MM.1S (cell line): ENCODE data around the gene SERPINB8.
A peak's percentile ranks its signal among the peaks of the same experiment; 100 is the strongest.

ENCODE experiments used
- DNase-seq: peaks from one replicate; pipeline ENCODE4 v3.0.0-alpha.2; 2015
- H2AFZ ChIP-seq: fragments of 300-600 bp; sonication (generic); 2 replicates; pipeline ENCODE4 v1.6.0; 2016; ENCODE audit warnings: antibody characterized with exemption, low read length
- H3F3A ChIP-seq: fragments of 300-600 bp; sonication (generic); 2 replicates; pipeline ENCODE4 v1.6.1; 2016; ENCODE audit warnings: mild to moderate bottlenecking, antibody characterized with exemption, low read length, moderate library complexity, mixed read lengths; ENCODE audit not compliant: insufficient read depth
- H3K27ac ChIP-seq: fragments of 300-600 bp; sonication (generic); 2 replicates; pipeline ENCODE4 v1.5.1; 2016; ENCODE audit warnings: mild to moderate bottlenecking, low read length
- H3K27me3 ChIP-seq: fragments of 300-600 bp; sonication (generic); replicated peaks from 2 replicates; pipeline ENCODE4 v1.6.0; 2016; ENCODE audit warnings: low read length; ENCODE audit not compliant: insufficient read depth
- H3K36me3 ChIP-seq: fragments of 300-600 bp; sonication (generic); replicated peaks from 2 replicates; pipeline ENCODE4 v1.6.1; 2016; ENCODE audit warnings: mild to moderate bottlenecking, low read length, mixed read lengths; ENCODE audit not compliant: insufficient read depth
- H3K4me1 ChIP-seq: fragments of 300-600 bp; sonication (generic); 2 replicates; pipeline ENCODE4 v1.6.1; 2016; ENCODE audit warnings: low read length, mixed read lengths
- H3K4me2 ChIP-seq: fragments of 300-600 bp; sonication (generic); 2 replicates; pipeline ENCODE4 v1.6.0; 2016; ENCODE audit warnings: low read depth, low read length
- H3K4me3 ChIP-seq: fragments of 300-600 bp; sonication (generic); 2 replicates; pipeline ENCODE4 v1.5.1; 2016; ENCODE audit warnings: low read length, mixed read lengths
- H3K79me2 ChIP-seq: fragments of 300-600 bp; sonication (generic); 2 replicates; pipeline ENCODE4 v1.6.1; 2016; ENCODE audit warnings: mixed run types, low read length, mixed read lengths
- H3K9ac ChIP-seq: fragments of 300-600 bp; sonication (generic); 2 replicates; pipeline ENCODE4 v1.6.1; 2016; ENCODE audit warnings: low read length, mixed read lengths
- H3K9me2 ChIP-seq: fragments of 300-600 bp; sonication (generic); replicated peaks from 2 replicates; pipeline ENCODE4 v1.6.1; 2016; ENCODE audit warnings: mild to moderate bottlenecking, low read length, mixed read lengths; ENCODE audit not compliant: insufficient read depth
- H3K9me3 ChIP-seq: fragments of 300-600 bp; sonication (generic); replicated peaks from 2 replicates; pipeline ENCODE4 v1.6.1; 2016; ENCODE audit warnings: mild to moderate bottlenecking, low read length, mixed read lengths; ENCODE audit not compliant: insufficient read depth
- H4K20me1 ChIP-seq: fragments of 300-600 bp; sonication (generic); 2 replicates; pipeline ENCODE4 v1.6.1; 2016; ENCODE audit warnings: mild to moderate bottlenecking, low read length, moderate library complexity, mixed read lengths; ENCODE audit not compliant: insufficient read depth
- EZH2 ChIP-seq: fragments of 300-600 bp; sonication (generic); optimal IDR thresholded peaks from 2 replicates; pipeline ENCODE3; 2017; ENCODE audit warnings: low read depth, mild to moderate bottlenecking, antibody characterized with exemption, low read length, mixed read lengths
- EZH2phosphoT487 ChIP-seq: fragments of 300-600 bp; sonication (generic); IDR thresholded peaks from 2 replicates; pipeline ENCODE4 v1.6.1; 2018; ENCODE audit warnings: antibody characterized with exemption, low read length
- TF ChIP-seq, protein P1 (sequence below): fragments of 300-600 bp; sonication (generic); IDR thresholded peaks from 2 replicates; pipeline ENCODE4 v1.5.1; 2016; ENCODE audit warnings: antibody characterized with exemption, low read length, mixed read lengths

Gene SERPINB8

DNA sequence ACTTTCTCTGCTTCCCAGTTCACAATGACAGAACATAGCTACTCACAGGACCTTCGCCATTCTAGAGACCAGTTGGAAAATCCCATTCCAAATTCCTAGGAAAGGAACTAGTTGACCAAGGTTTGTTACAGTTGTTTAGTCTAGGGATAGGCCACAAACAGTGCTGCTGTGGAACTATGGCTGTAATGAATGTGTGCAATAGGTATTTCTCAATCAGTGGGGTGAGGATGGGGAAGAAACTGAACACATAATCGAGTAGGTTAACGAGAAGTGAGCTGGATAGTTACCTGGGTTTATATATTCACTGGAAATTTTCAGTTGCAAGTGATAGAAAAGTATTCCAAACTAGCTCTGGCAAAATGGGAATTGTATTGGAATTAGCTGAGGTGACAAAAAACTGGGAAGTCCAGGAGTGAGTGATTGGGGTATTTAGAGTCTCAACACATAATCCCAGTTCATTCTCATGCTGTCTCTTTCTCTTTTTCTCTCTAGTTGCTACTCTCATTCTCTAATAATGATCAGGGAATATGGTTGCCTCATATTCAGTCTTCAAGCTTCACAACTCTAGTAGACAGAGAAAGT, 39.0 kb upstream of the SERPINB8 start:
- no peaks in the 10 kb centered on the region for H3K36me3 ChIP-seq
- H2AFZ ChIP-seq, result no peak overlapping the region
- H4K20me1 ChIP-seq, result no peaks in the 10 kb centered on the region
- no peaks in the 10 kb centered on the region for H3K27me3 ChIP-seq
- no peak overlapping the region for H3K9ac ChIP-seq
- H3K79me2 ChIP-seq, result no peaks in the 10 kb centered on the region
- no peak overlapping the region for H3K4me2 ChIP-seq
- no peaks in the 10 kb centered on the region; the same call in 1 of the 2 replicates for H3K9me3 ChIP-seq
- H3K4me3 ChIP-seq, result no peak overlapping the region
- no peaks in the 10 kb centered on the region for H3K4me1 ChIP-seq
- TF ChIP-seq, protein P1, sequence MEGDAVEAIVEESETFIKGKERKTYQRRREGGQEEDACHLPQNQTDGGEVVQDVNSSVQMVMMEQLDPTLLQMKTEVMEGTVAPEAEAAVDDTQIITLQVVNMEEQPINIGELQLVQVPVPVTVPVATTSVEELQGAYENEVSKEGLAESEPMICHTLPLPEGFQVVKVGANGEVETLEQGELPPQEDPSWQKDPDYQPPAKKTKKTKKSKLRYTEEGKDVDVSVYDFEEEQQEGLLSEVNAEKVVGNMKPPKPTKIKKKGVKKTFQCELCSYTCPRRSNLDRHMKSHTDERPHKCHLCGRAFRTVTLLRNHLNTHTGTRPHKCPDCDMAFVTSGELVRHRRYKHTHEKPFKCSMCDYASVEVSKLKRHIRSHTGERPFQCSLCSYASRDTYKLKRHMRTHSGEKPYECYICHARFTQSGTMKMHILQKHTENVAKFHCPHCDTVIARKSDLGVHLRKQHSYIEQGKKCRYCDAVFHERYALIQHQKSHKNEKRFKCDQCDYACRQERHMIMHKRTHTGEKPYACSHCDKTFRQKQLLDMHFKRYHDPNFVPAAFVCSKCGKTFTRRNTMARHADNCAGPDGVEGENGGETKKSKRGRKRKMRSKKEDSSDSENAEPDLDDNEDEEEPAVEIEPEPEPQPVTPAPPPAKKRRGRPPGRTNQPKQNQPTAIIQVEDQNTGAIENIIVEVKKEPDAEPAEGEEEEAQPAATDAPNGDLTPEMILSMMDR, result no peak
- TF ChIP-seq EZH2, result no peak
- no peak for TF ChIP-seq EZH2phosphoT487
- no peaks in the 10 kb centered on the region for H3F3A ChIP-seq
- no peak for DNase-seq
- no peak overlapping the region for H3K27ac ChIP-seq
- no peaks in the 10 kb centered on the region for H3K9me2 ChIP-seq

DNA sequence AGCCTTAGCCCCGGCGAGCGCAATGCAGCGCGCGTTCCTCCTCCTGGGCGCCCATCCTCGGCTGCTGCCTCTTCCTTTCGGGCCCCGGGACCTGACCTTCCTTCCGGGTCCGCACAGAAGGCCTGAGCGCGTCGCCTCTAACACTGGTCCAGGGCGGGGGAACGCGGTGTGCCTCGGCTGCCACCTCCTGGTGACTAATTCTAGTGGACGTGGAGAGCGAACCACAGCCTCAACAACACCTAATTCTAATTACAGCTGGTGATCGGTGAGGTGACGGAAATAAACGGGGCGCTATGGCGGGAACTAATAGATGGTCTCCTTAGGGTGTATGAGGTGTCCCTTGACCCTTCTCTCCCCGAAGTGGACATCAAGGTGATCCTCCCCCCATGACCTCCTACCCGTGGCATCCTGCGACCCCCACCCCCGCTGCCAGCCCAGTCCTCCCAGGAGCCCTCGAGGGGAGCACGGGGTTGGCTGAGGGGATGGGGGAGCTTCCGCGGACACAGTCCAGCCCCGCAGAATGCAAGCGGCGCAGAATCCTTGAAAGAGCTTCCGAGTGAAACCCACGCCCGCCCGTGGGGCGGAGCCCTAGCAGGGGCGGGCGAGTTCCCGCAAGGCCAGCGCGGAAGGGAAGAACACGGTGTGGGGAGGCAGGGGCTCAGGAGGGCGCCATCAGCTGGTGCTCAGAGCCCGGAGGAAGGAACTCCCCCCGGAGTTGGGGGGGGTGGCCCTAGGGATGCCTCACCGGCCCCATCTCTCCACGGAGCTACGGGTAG, 33.5 kb upstream of the SERPINB8 start:
- peak; percentile 84 for DNase-seq
- Histone ChIP-seq H3K4me2 (peak overlapping the region; percentile 98), H3K9ac (peak overlapping the region; percentile 64), H3K4me3 (peak overlapping the region; percentile 76), H3K27ac (peak overlapping the region; percentile 31; the same call in 1 of the 2 replicates), H3K27me3 (no peaks in the 10 kb centered on the region), H2AFZ (peak overlapping the region; percentile 100), H3K79me2 (no peaks in the 10 kb centered on the region), H3K9me2 (no peaks in the 10 kb centered on the region), H3K36me3 (no peaks in the 10 kb centered on the region), H3F3A (peaks cover 15% of the 10 kb centered on the region; the same call in 1 of the 2 replicates), H4K20me1 (no peaks in the 10 kb centered on the region), H3K4me1 (0 out of 2 replicates have a peak, but pooled peaks cover 3% of the 10 kb centered on the region), H3K9me3 (no peaks in the 10 kb centered on the region)
- TF ChIP-seq, protein P1, result peak; percentile 73
- TF ChIP-seq EZH2, result no peak

DNA sequence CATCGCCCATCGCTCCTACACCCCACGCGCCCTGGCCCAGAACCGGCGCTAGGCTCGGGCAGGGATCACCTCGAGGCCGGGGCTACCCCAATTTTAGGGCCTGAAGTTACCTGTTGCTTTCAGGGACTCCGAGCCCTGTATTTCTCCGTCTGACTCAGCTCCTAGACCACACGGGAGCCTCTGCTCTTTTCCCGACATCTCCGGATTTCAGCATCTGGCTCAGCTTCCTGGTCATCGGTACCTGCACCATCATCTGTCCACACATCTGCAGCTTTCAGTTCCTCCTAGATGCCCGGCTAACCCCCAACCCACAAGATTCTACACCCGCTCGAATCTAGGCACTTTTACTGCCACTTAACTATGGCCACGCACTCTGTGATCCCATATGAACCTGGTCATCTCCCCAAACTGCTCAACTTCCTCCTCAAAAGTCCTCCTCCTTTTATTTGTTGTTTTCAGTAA, 32.9 kb upstream of the SERPINB8 start:
- Histone ChIP-seq H2AFZ (peak overlapping the region; percentile 100), H3K9me2 (no peaks in the 10 kb centered on the region), H3K4me1 (0 out of 2 replicates have a peak, but pooled peaks cover 3% of the 10 kb centered on the region), H3K4me3 (peak overlapping the region; percentile 76), H3K27ac (peak overlapping the region; percentile 31; the same call in 1 of the 2 replicates), H3K36me3 (no peaks in the 10 kb centered on the region), H3F3A (peaks cover 15% of the 10 kb centered on the region; the same call in 1 of the 2 replicates), H3K9ac (peak overlapping the region; percentile 64; the same call in 1 of the 2 replicates), H3K79me2 (no peaks in the 10 kb centered on the region), H3K4me2 (peak overlapping the region; percentile 98), H4K20me1 (no peaks in the 10 kb centered on the region), H3K27me3 (no peaks in the 10 kb centered on the region), H3K9me3 (no peaks in the 10 kb centered on the region)
- TF ChIP-seq EZH2phosphoT487, result no peak
- TF ChIP-seq EZH2, result no peak
- TF ChIP-seq, protein P1, result no peak
- no peak for DNase-seq
